NCI-H446 (cell line): ENCODE measurements around the gene GUCY1A2.
"Not testable (repeated sequence)": the region's sequence is repeated elsewhere in the genome, so short reads cannot be mapped to it uniquely, and the experiment has no call there.

Experiments used
- DNase-seq, 2 experiments: peaks; one replicate each; lab custom pipeline; 2025; lab: John Stamatoyannopoulos, UW

Gene GUCY1A2

GRCh38 chr11:107018219-107018901 lies at the start of gene GUCY1A2:
GUCY1A2 (minus strand) TSS chr11:107018476; CDS start chr11:107018055, 421 bp downstream.
- DNase-seq: peak in 1 of 2 experiments; percentile 56

- no peak for DNase-seq
Observed at GRCh38 chr11:107054391-107054790, 36.1 kb upstream of the GUCY1A2 start.

GRCh38 chr11:107051332-107051731 lies 33.1 kb upstream of the GUCY1A2 start:
- not testable (repeated sequence) for DNase-seq

GRCh38 chr11:107050899-107051298 lies 32.6 kb upstream of the GUCY1A2 start:
- not testable (repeated sequence) for DNase-seq

GRCh38 chr11:107050121-107050520 lies 31.8 kb upstream of the GUCY1A2 start:
- no peak for DNase-seq

GRCh38 chr11:107044503-107044902 lies 26.2 kb upstream of the GUCY1A2 start:
- DNase-seq: no peak

GRCh38 chr11:107043242-107044006 lies 25.1 kb upstream of the GUCY1A2 start:
- no peak for DNase-seq

GRCh38 chr11:107042748-107043147 lies 24.5 kb upstream of the GUCY1A2 start:
- DNase-seq: no peak

- DNase-seq: no peak
Observed at GRCh38 chr11:107041088-107041444, 22.8 kb upstream of the GUCY1A2 start.

GRCh38 chr11:107040433-107041087 lies 22.3 kb upstream of the GUCY1A2 start:
- no peak for DNase-seq

- no peak for DNase-seq
Observed at GRCh38 chr11:107025673-107026072, 7.4 kb upstream of the GUCY1A2 start.

GRCh38 chr11:107020594-107020993 lies 2.3 kb upstream of the GUCY1A2 start:
- no peak for DNase-seq

GRCh38 chr11:107018902-107019493 lies 722 bp upstream of the GUCY1A2 start:
- peak in 1 of 2 experiments; percentile 25 for DNase-seq

- DNase-seq: peak in 1 of 2 experiments; percentile 71
Observed at GRCh38 chr11:107017433-107018218, 650 bp downstream of the GUCY1A2 start.

- no peak for DNase-seq
Observed at GRCh38 chr11:107017104-107017432, 1.2 kb downstream of the GUCY1A2 start.

GRCh38 chr11:107014871-107015270 lies 3.4 kb downstream of the GUCY1A2 start:
- no peak for DNase-seq

GRCh38 chr11:107011977-107012376 lies 6.3 kb downstream of the GUCY1A2 start:
- peak in 1 of 2 experiments; percentile 15 for DNase-seq

GRCh38 chr11:107009190-107009589 lies 9.1 kb downstream of the GUCY1A2 start:
- DNase-seq: no peak

GRCh38 chr11:107006076-107006833 lies 12.0 kb downstream of the GUCY1A2 start:
- DNase-seq: no peak

GRCh38 chr11:106999196-106999595 lies 19.1 kb downstream of the GUCY1A2 start:
- no peak for DNase-seq

GRCh38 chr11:106998916-106999188 lies 19.4 kb downstream of the GUCY1A2 start:
- DNase-seq: no peak
